IMR-90 (cell line): ENCODE measurements around the gene RASSF10. TPM values are rescaled to one million over a fixed set of nuclear protein-coding genes. Genes with fewer than 3 reads are reported as not detected.

Experiments used
- BHLHE40 ChIP-seq: fragments of 150-350 bp; IDR thresholded peaks from 2 replicates; pipeline ENCODE4 v1.6.1; 2016; ENCODE audit warnings: mild to moderate bottlenecking, low read depth, low read length
- CHD1 ChIP-seq: IDR thresholded peaks from 2 replicates; pipeline ENCODE4 v1.6.1; 2012; ENCODE audit warnings: low read depth, low read length, improper control_type of control experiment
- MAFK ChIP-seq: IDR thresholded peaks from 2 replicates; pipeline ENCODE4 v1.6.1; 2012; ENCODE audit warnings: low read depth, low read length, improper control_type of control experiment
- MAZ ChIP-seq: IDR thresholded peaks from 2 replicates; pipeline ENCODE4 v1.6.1; 2012; ENCODE audit warnings: low read depth, mild to moderate bottlenecking, low read length, improper control_type of control experiment, moderate library complexity, borderline replicate concordance
- RAD21 ChIP-seq: IDR thresholded peaks from 2 replicates; pipeline ENCODE4 v1.6.1; 2012; ENCODE audit warnings: low read length, improper control_type of control experiment
- RFX5 ChIP-seq: IDR thresholded peaks from 2 replicates; pipeline ENCODE4 v1.8.0; 2012; ENCODE audit warnings: low read depth, mild to moderate bottlenecking, low read length, moderate library complexity
- polyA plus RNA-seq, 3 experiments: library from polyadenylated mRNA; depleted of rRNA; stranded (reverse); fragments of >200 nt; gene quantifications; 2 replicates each; pipeline ENCODE4 v1.2.3, GENCODE V29; 2012; ENCODE audit warnings: low replicate concordance in 1 of 3
- total RNA-seq: library from RNA; depleted of rRNA; stranded (reverse); fragments of >200 nt; gene quantifications from 2 replicates; pipeline ENCODE4 v1.2.3, GENCODE V29; 2012
- TF ChIP-seq, protein P1 (sequence below): fragments of 150-350 bp; IDR thresholded peaks from 2 replicates; pipeline ENCODE4 v1.6.1; 2017; ENCODE audit warnings: mild to moderate bottlenecking, antibody characterized with exemption, low read length, low read depth

The RASSF10 gene
- total and polyA plus RNA-seq, 2 of the 4 experiments (the other 2 are of a cell fraction) = not detected

- TF ChIP-seq, protein P1, sequence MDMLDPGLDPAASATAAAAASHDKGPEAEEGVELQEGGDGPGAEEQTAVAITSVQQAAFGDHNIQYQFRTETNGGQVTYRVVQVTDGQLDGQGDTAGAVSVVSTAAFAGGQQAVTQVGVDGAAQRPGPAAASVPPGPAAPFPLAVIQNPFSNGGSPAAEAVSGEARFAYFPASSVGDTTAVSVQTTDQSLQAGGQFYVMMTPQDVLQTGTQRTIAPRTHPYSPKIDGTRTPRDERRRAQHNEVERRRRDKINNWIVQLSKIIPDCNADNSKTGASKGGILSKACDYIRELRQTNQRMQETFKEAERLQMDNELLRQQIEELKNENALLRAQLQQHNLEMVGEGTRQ = no peak
- TF ChIP-seq MAZ (no peak), MAFK (no peak), CHD1 (no peak), RFX5 (no peak), RAD21 (peak; percentile 37), BHLHE40 (no peak)
Measured at GRCh38 chr11:12961615-12962014, 47.5 kb upstream of the RASSF10 start (continued).
